Transverse colon (tissue), 4 donors: ENCODE measurements around the gene RGS2. TPM values are rescaled to one million over a fixed set of nuclear protein-coding genes. Genes with fewer than 3 reads are reported as not detected.

Source experiments
- DNase-seq: peaks from one replicate; pipeline ENCODE4 v3.0.0-alpha.2; 2019
- H3K27ac ChIP-seq, 4 donors: fragments of 200-600 bp; sonication (generic); 2 replicates each; pipeline ENCODE4 v1.5.1; 2016 to 2018; ENCODE audit warnings: inconsistent platforms in 4 of 4
- H3K27me3 ChIP-seq: fragments of 200-600 bp; sonication (generic); 2 replicates; pipeline ENCODE4 v1.5.1; 2017; ENCODE audit warnings: inconsistent platforms
- H3K36me3 ChIP-seq, 4 donors: fragments of 200-600 bp; sonication (generic); 2 replicates each; pipeline ENCODE4 v1.5.1; 2017 to 2019; ENCODE audit warnings: inconsistent platforms in 4 of 4
- H3K4me1 ChIP-seq, 4 donors: fragments of 200-600 bp; sonication (generic); 2 replicates each; pipeline ENCODE4 v1.5.1; 2017 to 2020; ENCODE audit warnings: inconsistent platforms in 4 of 4
- H3K4me3 ChIP-seq, 4 donors: fragments of 200-600 bp; sonication (generic); 1 replicate in 1 of 4; 2 replicates in 3 of 4; pipeline versions ENCODE4 v1.5.1 to v1.6.1; 2017 to 2019; ENCODE audit warnings: inconsistent platforms in 4 of 4
- H3K9me3 ChIP-seq, 2 donors: fragments of 200-600 bp; sonication (generic); 2 replicates each; pipeline ENCODE4 v1.5.1; 2017 to 2019; ENCODE audit warnings: inconsistent platforms in 2 of 2
- CTCF ChIP-seq, 5 experiments: fragments of 200-600 bp in 3 of 5; fragments of 450-650 bp in 2 of 5; sonication (generic) in 3 of 5; IDR thresholded peaks; 1 replicate in 2 of 5; 2 replicates in 3 of 5; pipeline ENCODE4 v1.5.1; 2016 to 2017; ENCODE audit warnings: antibody characterized with exemption in 5 of 5, inconsistent platforms in 3 of 5, mild to moderate bottlenecking in 2 of 5, moderate library complexity in 1 of 5
- EP300 ChIP-seq: sonication (generic); formaldehyde crosslinking; IDR thresholded peaks from one replicate; pipeline ENCODE4 v1.6.1; 2017; ENCODE audit warnings: antibody characterized with exemption, low read depth
- POLR2A ChIP-seq: fragments of 450-650 bp; IDR thresholded peaks from one replicate; pipeline ENCODE4 v1.6.1; 2016; ENCODE audit warnings: antibody characterized with exemption, mild to moderate bottlenecking, moderate library complexity
- POLR2AphosphoS5 ChIP-seq, 3 donors: sonication (generic); formaldehyde crosslinking; IDR thresholded peaks; one replicate each; pipeline ENCODE4 v1.6.1; 2016; ENCODE audit warnings: antibody characterized with exemption in 3 of 3
- WGBS, 2 donors: methylation state at CpG; one replicate each; pipeline ENCODE4 v1.1.5; 2018; ENCODE audit warnings: low coverage in 1 of 2; 5-methylcytosine and 5-hydroxymethylcytosine counted together
- in situ Hi-C, 4 donors: fragments of 200-750 bp; cut with MboI; loops; one replicate each; pipeline versions ENCODE4 v1.15.0 to v1.15.1; 2017; ENCODE audit warnings: low sequenced_read_pairs in 3 of 4, low pct_ligation_motif_present in 1 of 4, low pct_unique_long_range_greater_than_20kb in 1 of 4
- intact Hi-C: fragments of 100-400 bp; cut with DNase I; formaldehyde crosslinking; loops from one replicate; pipeline ENCODE4 v1.15.1; 2023; ENCODE audit warnings: low total_unique reads
- total RNA-seq, 4 donors: library from RNA; depleted of rRNA; stranded (reverse); fragments of >200 nt; gene quantifications; one replicate each; pipeline ENCODE4 v1.1.0, GENCODE V29; 2016

Gene RGS2
- total RNA-seq, 4 donors from 2014 or later = 22.1 to 132 (median 68.9) TPM

GRCh38 chr1:192807211-192808162 is 1.4 kb upstream of the RGS2 start:
- WGBS, 2 donors = 22 to 40% methylated on average over 8 to 9 of the region's 9 CpGs
- Histone ChIP-seq H3K36me3 (no peaks in the 10 kb centered on the region), H3K27me3 (no peaks in the 10 kb centered on the region), H3K9me3 (no peaks in the 10 kb centered on the region), H3K4me1 (peaks cover 0 to 25% (median 4%) of the 10 kb centered on the region in 4 donors), H3K4me3 (peak overlapping the region in 3 of 4 donors; percentile 62 to 96 (median 63)), H3K27ac (peak overlapping the region; percentile 92 to 96 (median 94))
- DNase-seq = no peak
- TF ChIP-seq EP300 = no peak
- peak in 1 of 5 experiments; percentile 34 for TF ChIP-seq CTCF (IDR thresholded peaks at IDR 0.05)
- intact Hi-C loops = loop anchor here (2.0 to 10.0 kb wide), 4 partner anchors 97 to 331 kb away; no protein-coding TSS in a partner anchor
- in situ Hi-C loops = loop anchor here in 2 of 4 donors (10.0 to 25.0 kb wide), 3 partner anchors 207 to 305 kb away; partner anchors contain the start of genes CDC73 (in 1 of the 2), GLRX2 (in 1 of the 2) and RGS1 (in 1 of the 2)

- in situ Hi-C loops = loop anchor here in 2 of 4 donors (10.0 to 25.0 kb wide), 3 partner anchors 207 to 304 kb away; partner anchors contain the start of genes CDC73 (in 1 of the 2), GLRX2 (in 1 of the 2) and RGS1 (in 1 of the 2)
- Histone ChIP-seq H3K4me1 (peaks cover 0 to 25% (median 4%) of the 10 kb centered on the region in 4 donors), H3K4me3 (peak overlapping the region; percentile 47 to 96 (median 62)), H3K9me3 (no peaks in the 10 kb centered on the region), H3K36me3 (no peaks in the 10 kb centered on the region), H3K27me3 (no peaks in the 10 kb centered on the region), H3K27ac (peak overlapping the region; percentile 92 to 96 (median 94))
- intact Hi-C loops = loop anchor here (2.0 to 10.0 kb wide), 2 partner anchors 97 to 205 kb away; no protein-coding TSS in a partner anchor
- no peak for TF ChIP-seq POLR2A
- TF ChIP-seq CTCF (IDR thresholded peaks at IDR 0.05) = no peak
- TF ChIP-seq EP300 = no peak
- TF ChIP-seq POLR2AphosphoS5 (IDR thresholded peaks at IDR 0.05) = no peak
- 0 to 20% methylated on average over 1 to 8 of the region's 8 CpGs for WGBS, 2 donors
- no peak for DNase-seq
Measured at GRCh38 chr1:192808163-192808517, 699 bp upstream of the RGS2 start.

- peak; percentile 46 for DNase-seq
- intact Hi-C loops = loop anchor here (2.0 to 10.0 kb wide), 2 partner anchors 95 to 203 kb away; no protein-coding TSS in a partner anchor
- 27 to 34% methylated on average over 21 to 25 of the region's 25 CpGs for WGBS, 2 donors
- H3K9me3 ChIP-seq = no peaks in the 10 kb centered on the region
- in situ Hi-C loops = loop anchor here in 3 of 4 donors (10.0 to 25.0 kb wide), 3 partner anchors 205 to 303 kb away; partner anchors contain the start of genes CDC73 (in 1 of the 3), GLRX2 (in 1 of the 3) and RGS1 (in 1 of the 3)
- peaks cover 0 to 25% (median 4%) of the 10 kb centered on the region in 4 donors for H3K4me1 ChIP-seq
- peak overlapping the region; percentile 33 to 96 (median 62) for H3K4me3 ChIP-seq
- no peaks in the 10 kb centered on the region for H3K27me3 ChIP-seq
- no peaks in the 10 kb centered on the region for H3K36me3 ChIP-seq
- TF ChIP-seq CTCF (IDR thresholded peaks at IDR 0.05) (no peak), EP300 (no peak), POLR2A (no peak), POLR2AphosphoS5 (IDR thresholded peaks at IDR 0.05) (no peak)
- peak overlapping the region; percentile 92 to 96 (median 94) for H3K27ac ChIP-seq
Measured at GRCh38 chr1:192809307-192810252, 741 bp downstream of the RGS2 start.
